K562 treated with DMSO at 1 percent for 12 hours (cell line): Measurements from ENCODE around the gene PLAAT3. TPM values are rescaled to one million over a fixed set of nuclear protein-coding genes. Genes with fewer than 3 reads are reported as not detected.

ENCODE experiments used
- total RNA-seq: library from RNA; unstranded; fragments of 300-600 nt; gene quantifications from 2 replicates; pipeline ENCODE4 v1.2.3, GENCODE V29; 2022; ENCODE audit not compliant: insufficient read depth

The PLAAT3 gene
- 10.1 and 13.7 TPM in 2 replicates for total RNA-seq

GRCh38 chr11:63614136-63614671, at the start of gene PLAAT3:
Gene PLAAT3 (minus strand): TSS chr11:63614433. CDS start chr11:63614014, 419 bp downstream.

GRCh38 chr11:63563201-63564055, 50.8 kb downstream of the PLAAT3 start, which contains the start of gene PLAAT2:
Gene PLAAT2 (minus strand): TSS chr11:63563379. CDS start chr11:63563324, 55 bp downstream.

GRCh38 chr11:63536669-63537292, 77.5 kb downstream of the PLAAT3 start, which contains the start of gene PLAAT4:
Gene PLAAT4 (plus strand): TSS chr11:63536808. CDS start chr11:63536869, 61 bp downstream.

Other genes with a start within 250 kb of the PLAAT3 start
- not detected in 2 replicates for gene SLC22A9, start 244.6 kb downstream of the PLAAT3 start, total RNA-seq
- gene PLAAT5, start 123.3 kb downstream of the PLAAT3 start, total RNA-seq: not detected in 2 replicates
- 3.1 and 8.7 TPM in 2 replicates for gene LGALS12, start 108.3 kb downstream of the PLAAT3 start, total RNA-seq
- gene PLAAT4, start 77.6 kb downstream of the PLAAT3 start, total RNA-seq: 27.8 and 28.6 TPM in 2 replicates
- gene PLAAT2, start 51.1 kb downstream of the PLAAT3 start, total RNA-seq: not detected in 2 replicates
- 4.5 and 13.2 TPM in 2 replicates for gene ATL3, start 56.9 kb upstream of the PLAAT3 start, total RNA-seq
- gene RTN3, start 67.1 kb upstream of the PLAAT3 start, total RNA-seq: 169 and 326 TPM in 2 replicates
- gene ZFTA, start 154.3 kb upstream of the PLAAT3 start, total RNA-seq: 3.4 and 9.6 TPM in 2 replicates
- gene SPINDOC, start 199.0 kb upstream of the PLAAT3 start, total RNA-seq: 43.0 and 45.8 TPM in 2 replicates
- gene MARK2, start 224.7 kb upstream of the PLAAT3 start, total RNA-seq: 19.8 and 46.4 TPM in 2 replicates